Epithelial cell of esophagus (primary cell): ENCODE measurements around the gene IL17D.
"Not testable (repeated sequence)": the region's sequence is repeated elsewhere in the genome, so short reads cannot be mapped to it uniquely, and the experiment has no call there.

Source experiments
- DNase-seq: peaks from one replicate; pipeline ENCODE4 v3.0.0; 2010; ENCODE audit warnings: low read depth
- H3K4me3 ChIP-seq: 2 replicates; pipeline ENCODE4 v1.5.1; 2011; ENCODE audit warnings: mild to moderate bottlenecking, low read length, control low read depth
- TF ChIP-seq, protein P1 (sequence below): IDR thresholded peaks from 2 replicates; pipeline ENCODE4 v1.5.1; 2011; ENCODE audit warnings: low read depth, mild to moderate bottlenecking, low read length, control low read depth, inconsistent platforms; ENCODE audit not compliant: insufficient read depth; ENCODE audit errors: missing control alignments

Gene IL17D

GRCh38 chr13:20671789-20672188, 31.7 kb upstream of the IL17D start:
- no peak overlapping the region for H3K4me3 ChIP-seq
- TF ChIP-seq, protein P1, sequence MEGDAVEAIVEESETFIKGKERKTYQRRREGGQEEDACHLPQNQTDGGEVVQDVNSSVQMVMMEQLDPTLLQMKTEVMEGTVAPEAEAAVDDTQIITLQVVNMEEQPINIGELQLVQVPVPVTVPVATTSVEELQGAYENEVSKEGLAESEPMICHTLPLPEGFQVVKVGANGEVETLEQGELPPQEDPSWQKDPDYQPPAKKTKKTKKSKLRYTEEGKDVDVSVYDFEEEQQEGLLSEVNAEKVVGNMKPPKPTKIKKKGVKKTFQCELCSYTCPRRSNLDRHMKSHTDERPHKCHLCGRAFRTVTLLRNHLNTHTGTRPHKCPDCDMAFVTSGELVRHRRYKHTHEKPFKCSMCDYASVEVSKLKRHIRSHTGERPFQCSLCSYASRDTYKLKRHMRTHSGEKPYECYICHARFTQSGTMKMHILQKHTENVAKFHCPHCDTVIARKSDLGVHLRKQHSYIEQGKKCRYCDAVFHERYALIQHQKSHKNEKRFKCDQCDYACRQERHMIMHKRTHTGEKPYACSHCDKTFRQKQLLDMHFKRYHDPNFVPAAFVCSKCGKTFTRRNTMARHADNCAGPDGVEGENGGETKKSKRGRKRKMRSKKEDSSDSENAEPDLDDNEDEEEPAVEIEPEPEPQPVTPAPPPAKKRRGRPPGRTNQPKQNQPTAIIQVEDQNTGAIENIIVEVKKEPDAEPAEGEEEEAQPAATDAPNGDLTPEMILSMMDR = no peak
- no peak for DNase-seq

- peak; percentile 29 for DNase-seq
- H3K4me3 ChIP-seq = no peak overlapping the region
- TF ChIP-seq, protein P1 = no peak
These were observed 30.7 kb upstream of the IL17D start for GRCh38 chr13:20672772-20673171.

GRCh38 chr13:20673715-20674114, 29.8 kb upstream of the IL17D start:
- H3K4me3 ChIP-seq = no peak overlapping the region
- TF ChIP-seq, protein P1 = no peak
- DNase-seq = no peak

GRCh38 chr13:20676213-20676612, 27.3 kb upstream of the IL17D start:
- no peak overlapping the region for H3K4me3 ChIP-seq

DNA sequence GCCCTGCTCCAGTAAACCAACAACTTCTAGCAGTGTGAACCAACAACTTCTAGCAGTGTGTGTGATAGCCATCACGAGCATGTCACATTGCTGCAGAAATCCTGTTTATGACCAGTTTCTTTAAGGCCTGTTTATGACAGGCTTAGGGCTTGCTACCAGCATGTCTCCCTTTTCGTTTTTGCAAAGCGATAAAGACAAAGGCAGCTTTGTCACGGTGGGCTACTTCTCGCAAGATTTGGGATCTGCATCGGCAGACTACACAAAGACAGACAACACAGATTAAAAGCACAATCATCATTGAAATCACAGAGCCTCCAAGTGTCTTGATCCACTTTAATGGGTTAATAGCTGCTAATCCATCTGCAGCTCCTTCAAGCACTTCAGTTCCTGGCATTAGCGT, 24.9 kb upstream of the IL17D start:
- DNase-seq, H3K4me3 ChIP-seq: not testable (repeated sequence)

More at GRCh38 chr13:20676213-20676612, 27.3 kb upstream of the IL17D start:
- TF ChIP-seq, protein P1 = no peak
- no peak for DNase-seq

DNA sequence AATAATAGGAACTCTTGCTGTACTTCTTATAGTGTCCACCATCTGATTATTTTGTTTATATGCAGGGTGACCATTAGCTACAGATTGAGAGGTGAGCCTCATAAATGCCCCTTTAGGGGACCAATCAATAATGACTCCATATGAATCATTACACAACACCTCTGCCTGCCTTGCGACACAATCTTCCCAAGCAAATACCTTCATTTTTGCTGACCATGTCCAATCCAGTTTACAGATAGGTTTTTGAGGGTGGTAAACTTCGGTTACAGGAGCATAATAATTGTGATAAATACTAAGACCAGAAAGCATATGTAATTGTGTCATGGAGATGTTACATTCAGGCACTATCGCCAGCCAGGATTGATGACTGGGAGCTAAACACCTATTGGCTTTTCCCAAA, 23.6 kb upstream of the IL17D start:
- H3K4me3 ChIP-seq = no peak overlapping the region
- TF ChIP-seq, protein P1 = no peak
- no peak for DNase-seq

- no peak overlapping the region for H3K4me3 ChIP-seq
- TF ChIP-seq, protein P1 = no peak
- DNase-seq = no peak
These were observed 23.0 kb upstream of the IL17D start for GRCh38 chr13:20680416-20681080.

- not testable (repeated sequence) for H3K4me3 ChIP-seq, DNase-seq
These were observed 22.0 kb upstream of the IL17D start for GRCh38 chr13:20681481-20681880.
